ENCODE data around the gene SNF8.

- TF ChIP-seq CTCF (IDR thresholded peaks at IDR 0.05; ENCODE audit: low read length): no peak
- no peak for TF ChIP-seq EZH2 (IDR thresholded peaks at IDR 0.05; ENCODE audit: borderline replicate concordance, low read length)
Measured at GRCh38 chr17:48970865-48971687, 26.4 kb upstream of the SNF8 start.

All from OCI-LY1 (cell line).